Tibial artery (tissue), 4 donors: Measurements from ENCODE around the gene CEP78.
"Not testable (repeated sequence)": the region's sequence is repeated elsewhere in the genome, so short reads cannot be mapped to it uniquely, and the experiment has no call there.

Source experiments
- DNase-seq, 2 donors: peaks; one replicate each; pipeline ENCODE4 v3.0.0-alpha.2; 2019
- H3K27ac ChIP-seq, 2 donors: fragments of 200-600 bp; sonication (generic) in 1 of 2; 1 replicate in 1 of 2; 2 replicates in 1 of 2; pipeline ENCODE4 v1.5.1; 2018 to 2019; ENCODE audit warnings: mild to moderate bottlenecking in 1 of 2
- H3K27me3 ChIP-seq, 2 donors: fragments of 200-600 bp; sonication (generic) in 1 of 2; one replicate each; pipeline versions ENCODE4 v1.5.1 to v1.6.0; 2016 to 2019
- H3K36me3 ChIP-seq, 3 donors: fragments of 200-600 bp; sonication (generic) in 2 of 3; one replicate each; pipeline ENCODE4 v1.5.1; 2016 to 2019; ENCODE audit warnings: mild to moderate bottlenecking in 2 of 3
- H3K4me1 ChIP-seq, 4 donors: fragments of 200-600 bp; sonication (generic) in 2 of 4; 1 replicate in 3 of 4; 2 replicates in 1 of 4; pipeline ENCODE4 v1.5.1; 2016 to 2019
- H3K4me3 ChIP-seq, 2 donors: fragments of 200-600 bp; sonication (generic) in 1 of 2; 1 replicate in 1 of 2; 2 replicates in 1 of 2; pipeline ENCODE4 v1.5.1; 2018 to 2019; ENCODE audit warnings: mild to moderate bottlenecking in 2 of 2
- H3K9me3 ChIP-seq, 3 donors: fragments of 200-600 bp; sonication (generic) in 1 of 3; one replicate each; pipeline ENCODE4 v1.5.1; 2016 to 2019
- CTCF ChIP-seq, 2 experiments: fragments of 200-600 bp in 1 of 2; fragments of 450-650 bp in 1 of 2; IDR thresholded peaks; one replicate each; pipeline ENCODE4 v1.5.1; 2017 to 2019; ENCODE audit warnings: antibody characterized with exemption in 2 of 2, mild to moderate bottlenecking in 1 of 2, moderate library complexity in 1 of 2
- intact Hi-C: fragments of 100-400 bp; cut with DNase I; formaldehyde crosslinking; loops from one replicate; pipeline ENCODE4 v1.15.0; 2023; ENCODE audit warnings: low total_unique reads

The CEP78 gene

GRCh38 chr9:78218890-78219289 is 17.0 kb upstream of the CEP78 start:
- peaks cover 0 to 10% (median 2%) of the 10 kb centered on the region in 4 donors for H3K4me1 ChIP-seq
- no peak overlapping the region for H3K4me3 ChIP-seq
- H3K27me3 ChIP-seq, result no peaks in the 10 kb centered on the region
- intact Hi-C loops, result loop anchor here (10.0 kb wide), 1 partner anchor 804 kb away; no protein-coding TSS in a partner anchor
- DNase-seq, result no peak
- H3K27ac ChIP-seq, result no peak overlapping the region
- H3K36me3 ChIP-seq, result no peaks in the 10 kb centered on the region
- peaks cover 0 to 3% (median 0%) of the 10 kb centered on the region in 3 donors for H3K9me3 ChIP-seq
- TF ChIP-seq CTCF (IDR thresholded peaks at IDR 0.05), result no peak

- Histone ChIP-seq H3K4me3 (no peak overlapping the region), H3K36me3 (no peaks in the 10 kb centered on the region), H3K4me1 (peaks cover 0 to under 1% (median 0%) of the 10 kb centered on the region in 4 donors), H3K27ac (no peak overlapping the region), H3K27me3 (no peaks in the 10 kb centered on the region), H3K9me3 (peaks cover 0 to 7% (median 0%) of the 10 kb centered on the region in 3 donors)
- DNase-seq, result no peak
- intact Hi-C loops, result no loop called here
- TF ChIP-seq CTCF (IDR thresholded peaks at IDR 0.05), result no peak
Observed at GRCh38 chr9:78221425-78221824, 14.4 kb upstream of the CEP78 start.

- H3K36me3 ChIP-seq, H3K9me3 ChIP-seq, DNase-seq, H3K27ac ChIP-seq, intact Hi-C loops, H3K4me1 ChIP-seq, H3K4me3 ChIP-seq, H3K27me3 ChIP-seq: not testable (repeated sequence)
Observed at GRCh38 chr9:78221841-78222240, 14.0 kb upstream of the CEP78 start.

GRCh38 chr9:78230761-78231160 is 5.1 kb upstream of the CEP78 start:
- H3K36me3 ChIP-seq, result no peaks in the 10 kb centered on the region
- no peak for TF ChIP-seq CTCF (IDR thresholded peaks at IDR 0.05)
- H3K27ac ChIP-seq, result no peak overlapping the region
- peaks cover 0 to 6% (median 2%) of the 10 kb centered on the region in 4 donors for H3K4me1 ChIP-seq
- H3K9me3 ChIP-seq, result no peaks in the 10 kb centered on the region
- intact Hi-C loops, result no loop called here
- H3K27me3 ChIP-seq, result no peaks in the 10 kb centered on the region
- H3K4me3 ChIP-seq, result no peak overlapping the region
- DNase-seq, result no peak

GRCh38 chr9:78232471-78232870 is 3.4 kb upstream of the CEP78 start:
- H3K4me1 ChIP-seq, result peaks cover 0 to 12% (median 3%) of the 10 kb centered on the region in 4 donors
- H3K27me3 ChIP-seq, H3K27ac ChIP-seq, H3K36me3 ChIP-seq, DNase-seq, H3K4me3 ChIP-seq, intact Hi-C loops, H3K9me3 ChIP-seq: not testable (repeated sequence)

GRCh38 chr9:78234810-78235209 is 1.1 kb upstream of the CEP78 start:
- peak overlapping the region; percentile 73 to 84 for H3K4me3 ChIP-seq
- intact Hi-C loops, result no loop called here
- no peaks in the 10 kb centered on the region for H3K27me3 ChIP-seq
- H3K36me3 ChIP-seq, result no peaks in the 10 kb centered on the region
- TF ChIP-seq CTCF (IDR thresholded peaks at IDR 0.05), result no peak
- DNase-seq, result no peak
- peaks cover 0 to 18% (median 3%) of the 10 kb centered on the region in 4 donors for H3K4me1 ChIP-seq
- peak overlapping the region in 1 of 2 donors; percentile 77 for H3K27ac ChIP-seq
- no peaks in the 10 kb centered on the region for H3K9me3 ChIP-seq

GRCh38 chr9:78235256-78235761 is 566 bp upstream of the CEP78 start:
- intact Hi-C loops, result no loop called here
- no peaks in the 10 kb centered on the region for H3K9me3 ChIP-seq
- peaks cover 0 to 18% (median 3%) of the 10 kb centered on the region in 4 donors for H3K4me1 ChIP-seq
- H3K27ac ChIP-seq, result peak overlapping the region; percentile 77 to 78
- peak overlapping the region; percentile 73 to 84 for H3K4me3 ChIP-seq
- DNase-seq, result no peak
- TF ChIP-seq CTCF (IDR thresholded peaks at IDR 0.05), result no peak
- H3K27me3 ChIP-seq, result no peaks in the 10 kb centered on the region
- H3K36me3 ChIP-seq, result peaks cover 0 to 5% (median 0%) of the 10 kb centered on the region in 3 donors
